Measurements from ENCODE around the gene EXOC2.

GRCh38 chr6:667253-667927 lies 25.5 kb downstream of the EXOC2 start:
- no peak for TF ChIP-seq CTCF (conservative IDR thresholded peaks at IDR 0.05; ENCODE audit: low read length)
- TF ChIP-seq EZH2phosphoT487 (IDR thresholded peaks at IDR 0.05; ENCODE audit: borderline replicate concordance, low read depth, low read length) = no peak

Measured in OCI-LY7 (cell line).